ENCODE results near the gene ATP6V1B1. TPM values are rescaled to one million over a fixed set of nuclear protein-coding genes. Genes with fewer than 3 reads are reported as not detected.
A peak's percentile ranks its signal among the peaks of the same experiment; 100 is the strongest.

The ATP6V1B1 gene
- total and polyA plus RNA-seq, 2 donors (not counting 1 experiment from before 2014, with no cell fraction given) = 1.0 to 2.1 TPM

GRCh38 chr2:70921839-70922234 lies 13.9 kb upstream of the ATP6V1B1 start:
- no peaks in the 10 kb centered on the region for H3K79me2 ChIP-seq (ENCODE audit: control insufficient read depth, insufficient read depth, low read length)
- H3K9ac ChIP-seq (ENCODE audit: insufficient read depth, low read length) = no peak overlapping the region
- no peaks in the 10 kb centered on the region for H3K9me3 ChIP-seq (ENCODE audit: control insufficient read depth, insufficient read depth, low read depth, low read length)
- H3K27me3 ChIP-seq (ENCODE audit: control insufficient read depth, insufficient read depth, low read length) = no peaks in the 10 kb centered on the region
- no peak overlapping the region for H3K27ac ChIP-seq (ENCODE audit: insufficient read depth, low read length)
- H3K4me1 ChIP-seq (ENCODE audit: control insufficient read depth, extremely low read depth, insufficient read depth, low read length) = no peaks in the 10 kb centered on the region
- no peaks in the 10 kb centered on the region for H4K20me1 ChIP-seq (ENCODE audit: control insufficient read depth, extremely low read depth, insufficient read depth, low read length)
- no peak overlapping the region for H3K4me2 ChIP-seq (ENCODE audit: extremely low read depth, insufficient read depth, low read length)
- peak in 1 of 2 donors; percentile 39 for DNase-seq (ENCODE audit: low read depth in 2 of 2)
- no peak overlapping the region for H3K4me3 ChIP-seq (replicated peaks in 1 of 4; ENCODE audit: control extremely low read depth in 1 of 4, insufficient read depth in 1 of 4, low read depth in 3 of 4, low read length in 4 of 4)
- TF ChIP-seq EZH2 (IDR thresholded peaks at IDR 0.05; ENCODE audit: low read length, missing control alignments) (no peak), CTCF (conservative IDR thresholded peaks at IDR 0.05 in 1 of 2, IDR thresholded peaks at IDR 0.05 in 1 of 2; ENCODE audit: low read depth in 1 of 2, low read length in 2 of 2) (no peak)
- H2AFZ ChIP-seq (ENCODE audit: low read length) = no peak overlapping the region
- H3K36me3 ChIP-seq (ENCODE audit: control insufficient read depth, insufficient read depth, low read length) = no peaks in the 10 kb centered on the region

GRCh38 chr2:70922235-70923234 lies 13.2 kb upstream of the ATP6V1B1 start:
- no peak for TF ChIP-seq EZH2 (IDR thresholded peaks at IDR 0.05; ENCODE audit: low read length, missing control alignments)
- TF ChIP-seq CTCF (conservative IDR thresholded peaks at IDR 0.05 in 1 of 2, IDR thresholded peaks at IDR 0.05 in 1 of 2; ENCODE audit: low read depth in 1 of 2, low read length in 2 of 2) = no peak
- no peak overlapping the region for H3K4me2 ChIP-seq (ENCODE audit: extremely low read depth, insufficient read depth, low read length)
- H4K20me1 ChIP-seq (ENCODE audit: control insufficient read depth, extremely low read depth, insufficient read depth, low read length) = no peaks in the 10 kb centered on the region
- H3K27me3 ChIP-seq (ENCODE audit: control insufficient read depth, insufficient read depth, low read length) = no peaks in the 10 kb centered on the region
- no peak overlapping the region for H3K27ac ChIP-seq (ENCODE audit: insufficient read depth, low read length)
- H3K4me1 ChIP-seq (ENCODE audit: control insufficient read depth, extremely low read depth, insufficient read depth, low read length) = no peaks in the 10 kb centered on the region
- no peak overlapping the region for H2AFZ ChIP-seq (ENCODE audit: low read length)
- H3K36me3 ChIP-seq (ENCODE audit: control insufficient read depth, insufficient read depth, low read length) = no peaks in the 10 kb centered on the region
- H3K9ac ChIP-seq (ENCODE audit: insufficient read depth, low read length) = no peak overlapping the region
- DNase-seq (ENCODE audit: low read depth in 2 of 2) = no peak
- H3K9me3 ChIP-seq (ENCODE audit: control insufficient read depth, insufficient read depth, low read depth, low read length) = no peaks in the 10 kb centered on the region
- H3K79me2 ChIP-seq (ENCODE audit: control insufficient read depth, insufficient read depth, low read length) = no peaks in the 10 kb centered on the region
- no peak overlapping the region for H3K4me3 ChIP-seq (replicated peaks in 1 of 4; ENCODE audit: control extremely low read depth in 1 of 4, insufficient read depth in 1 of 4, low read depth in 3 of 4, low read length in 4 of 4)

- Histone ChIP-seq H3K27ac (ENCODE audit: insufficient read depth, low read length) (no peak overlapping the region), H3K4me3 (replicated peaks in 1 of 4; ENCODE audit: control extremely low read depth in 1 of 4, insufficient read depth in 1 of 4, low read depth in 3 of 4, low read length in 4 of 4) (no peak overlapping the region), H3K4me2 (ENCODE audit: extremely low read depth, insufficient read depth, low read length) (no peak overlapping the region), H4K20me1 (ENCODE audit: control insufficient read depth, extremely low read depth, insufficient read depth, low read length) (no peaks in the 10 kb centered on the region), H3K79me2 (ENCODE audit: control insufficient read depth, insufficient read depth, low read length) (no peaks in the 10 kb centered on the region), H3K9me3 (ENCODE audit: control insufficient read depth, insufficient read depth, low read depth, low read length) (no peaks in the 10 kb centered on the region), H3K27me3 (ENCODE audit: control insufficient read depth, insufficient read depth, low read length) (no peaks in the 10 kb centered on the region), H2AFZ (ENCODE audit: low read length) (no peak overlapping the region), H3K36me3 (ENCODE audit: control insufficient read depth, insufficient read depth, low read length) (no peaks in the 10 kb centered on the region), H3K4me1 (ENCODE audit: control insufficient read depth, extremely low read depth, insufficient read depth, low read length) (no peaks in the 10 kb centered on the region), H3K9ac (ENCODE audit: insufficient read depth, low read length) (no peak overlapping the region)
- DNase-seq (ENCODE audit: low read depth in 2 of 2) = no peak
- TF ChIP-seq CTCF (conservative IDR thresholded peaks at IDR 0.05 in 1 of 2, IDR thresholded peaks at IDR 0.05 in 1 of 2; ENCODE audit: low read depth in 1 of 2, low read length in 2 of 2) = no peak
Measured at GRCh38 chr2:70923378-70924015, 12.2 kb upstream of the ATP6V1B1 start.

Measured in fibroblast of lung (primary cell).